Measurements from ENCODE around the gene EN2.

The EN2 gene

GRCh38 chr7:155464183-155464582, 6.3 kb downstream of the EN2 start:
- DNase-seq (ENCODE audit: low read depth in 2 of 2) = no peak

GRCh38 chr7:155464948-155465739, 7.2 kb downstream of the EN2 start:
- no peak for DNase-seq (ENCODE audit: low read depth in 2 of 2)

GRCh38 chr7:155465761-155466141, 7.8 kb downstream of the EN2 start:
- no peak for DNase-seq (ENCODE audit: low read depth in 2 of 2)

GRCh38 chr7:155466142-155466813, 8.3 kb downstream of the EN2 start:
- no peak for DNase-seq (ENCODE audit: low read depth in 2 of 2)

GRCh38 chr7:155466814-155467733, 9.1 kb downstream of the EN2 start:
- DNase-seq (ENCODE audit: low read depth in 2 of 2) = no peak

- DNase-seq (ENCODE audit: low read depth in 2 of 2) = no peak
Observed at GRCh38 chr7:155467846-155468784, 10.2 kb downstream of the EN2 start.

- no peak for DNase-seq (ENCODE audit: low read depth in 2 of 2)
Observed at GRCh38 chr7:155468785-155469148, 10.8 kb downstream of the EN2 start.

GRCh38 chr7:155469311-155470185, 11.6 kb downstream of the EN2 start:
- DNase-seq (ENCODE audit: low read depth in 2 of 2) = no peak

- no peak for DNase-seq (ENCODE audit: low read depth in 2 of 2)
Observed at GRCh38 chr7:155470186-155470487, 12.2 kb downstream of the EN2 start.

- DNase-seq (ENCODE audit: low read depth in 2 of 2) = no peak
Observed at GRCh38 chr7:155470686-155471638, 13.0 kb downstream of the EN2 start.

GRCh38 chr7:155471718-155472117, 13.8 kb downstream of the EN2 start:
- no peak for DNase-seq (ENCODE audit: low read depth in 2 of 2)

- no peak for DNase-seq (ENCODE audit: low read depth in 2 of 2)
Observed at GRCh38 chr7:155477476-155477875, 19.5 kb downstream of the EN2 start.

GRCh38 chr7:155481764-155482163, 23.8 kb downstream of the EN2 start:
- no peak for DNase-seq (ENCODE audit: low read depth in 2 of 2)

GRCh38 chr7:155482511-155483183, 24.7 kb downstream of the EN2 start:
- no peak for DNase-seq (ENCODE audit: low read depth in 2 of 2)

GRCh38 chr7:155483245-155483644, 25.3 kb downstream of the EN2 start:
- DNase-seq (ENCODE audit: low read depth in 2 of 2) = no peak

GRCh38 chr7:155483868-155484325, 26.0 kb downstream of the EN2 start:
- no peak for DNase-seq (ENCODE audit: low read depth in 2 of 2)

GRCh38 chr7:155484483-155485399, 26.8 kb downstream of the EN2 start:
- no peak for DNase-seq (ENCODE audit: low read depth in 2 of 2)
